ENCODE data around the gene BICRA. TPM values are rescaled to one million over a fixed set of nuclear protein-coding genes. Genes with fewer than 3 reads are reported as not detected.
"Not testable (repeated sequence)": the region's sequence is repeated elsewhere in the genome, so short reads cannot be mapped to it uniquely, and the experiment has no call there.

Gene BICRA
- total RNA-seq, 1 donor from 2014 or later: 12.9 TPM

DNA sequence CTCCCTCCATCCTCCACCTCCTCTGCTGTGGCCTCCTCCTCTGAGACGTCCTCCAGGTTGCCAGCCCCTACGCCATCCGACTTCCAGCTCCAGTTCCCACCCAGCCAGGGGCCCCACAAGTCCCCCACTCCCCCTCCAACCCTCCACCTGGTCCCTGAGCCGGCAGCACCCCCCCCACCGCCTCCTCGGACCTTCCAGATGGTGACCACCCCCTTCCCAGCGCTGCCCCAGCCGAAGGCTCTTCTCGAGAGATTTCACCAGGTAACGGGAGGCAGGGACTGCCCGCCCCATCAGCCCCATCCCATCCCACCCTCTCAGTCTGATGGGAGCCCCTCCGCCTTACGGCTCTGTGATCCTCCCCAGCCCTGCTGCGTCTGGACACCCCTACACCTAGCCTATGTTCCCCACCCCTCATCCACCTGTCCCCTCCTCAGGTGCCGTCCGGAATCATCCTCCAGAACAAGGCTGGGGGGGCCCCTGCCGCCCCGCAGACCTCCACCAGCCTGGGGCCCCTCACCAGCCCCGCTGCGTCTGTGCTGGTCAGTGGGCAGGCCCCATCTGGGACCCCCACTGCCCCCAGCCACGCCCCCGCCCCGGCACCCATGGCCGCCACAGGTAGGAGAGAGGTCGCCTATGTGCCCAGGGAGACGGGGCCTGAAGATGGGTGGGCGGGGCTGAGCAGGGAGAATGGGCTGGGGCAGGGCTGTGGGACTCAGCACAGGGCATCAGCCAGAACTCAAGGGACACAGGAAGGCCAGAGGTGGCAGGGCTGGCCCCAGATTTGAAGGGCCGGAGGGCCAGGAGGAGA is 85.7 kb downstream of the BICRA start:
- no peak for DNase-seq

DNA sequence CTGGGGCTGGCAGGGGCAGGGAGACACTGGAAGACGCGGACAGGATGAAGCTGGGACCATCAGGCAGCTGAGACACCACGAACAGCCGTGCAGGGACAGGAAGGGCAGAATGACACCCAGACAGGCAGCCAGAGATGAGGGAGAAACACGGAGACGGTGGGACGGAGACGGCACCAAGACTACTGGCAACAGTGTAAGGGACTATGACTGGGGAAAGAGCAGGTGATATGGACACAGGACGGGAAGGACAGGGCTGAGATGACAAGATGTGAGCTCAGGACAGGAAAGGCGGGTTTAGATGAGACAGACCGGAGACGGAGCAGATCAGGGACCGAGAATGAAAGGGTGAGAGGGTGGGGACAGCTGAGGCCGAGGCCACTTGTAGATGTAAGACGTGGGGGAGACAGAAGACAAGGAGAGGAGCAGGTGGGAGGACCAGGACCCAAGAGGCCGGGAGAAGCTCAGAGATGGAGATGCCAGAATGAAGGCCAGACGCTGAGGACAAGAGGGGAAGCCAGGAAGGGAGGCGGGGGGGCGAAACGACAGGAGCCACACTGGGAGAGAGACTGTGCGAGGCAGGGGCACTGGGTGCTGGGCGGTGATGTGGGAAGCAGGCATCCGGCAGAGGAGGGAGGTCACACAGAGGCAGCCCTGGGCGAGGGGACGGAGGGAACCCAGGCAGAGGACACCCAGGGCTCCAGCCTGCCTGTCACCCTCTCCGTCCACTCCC is 86.8 kb downstream of the BICRA start:
- DNase-seq: no peak

DNA sequence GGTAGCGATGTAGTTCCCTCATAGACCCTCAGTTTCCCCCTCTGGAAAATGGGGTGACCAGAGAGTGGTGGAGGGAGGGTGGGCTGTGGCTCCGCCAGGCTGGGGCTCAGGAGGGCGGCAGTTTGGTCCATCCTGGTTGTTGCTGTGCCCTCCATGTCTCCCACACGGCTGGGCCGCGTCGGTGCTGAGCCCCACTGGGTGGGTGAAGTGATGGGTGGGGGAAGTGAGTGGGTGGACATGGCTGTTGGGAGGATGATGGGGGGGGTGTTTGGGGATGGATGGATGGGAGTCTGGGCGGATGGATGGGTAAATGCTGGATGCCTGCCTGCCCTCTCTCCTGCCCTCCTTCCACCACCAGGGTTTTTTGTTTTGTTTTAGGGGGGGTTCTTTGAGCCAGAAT is 87.7 kb downstream of the BICRA start:
- no peak for DNase-seq

DNA sequence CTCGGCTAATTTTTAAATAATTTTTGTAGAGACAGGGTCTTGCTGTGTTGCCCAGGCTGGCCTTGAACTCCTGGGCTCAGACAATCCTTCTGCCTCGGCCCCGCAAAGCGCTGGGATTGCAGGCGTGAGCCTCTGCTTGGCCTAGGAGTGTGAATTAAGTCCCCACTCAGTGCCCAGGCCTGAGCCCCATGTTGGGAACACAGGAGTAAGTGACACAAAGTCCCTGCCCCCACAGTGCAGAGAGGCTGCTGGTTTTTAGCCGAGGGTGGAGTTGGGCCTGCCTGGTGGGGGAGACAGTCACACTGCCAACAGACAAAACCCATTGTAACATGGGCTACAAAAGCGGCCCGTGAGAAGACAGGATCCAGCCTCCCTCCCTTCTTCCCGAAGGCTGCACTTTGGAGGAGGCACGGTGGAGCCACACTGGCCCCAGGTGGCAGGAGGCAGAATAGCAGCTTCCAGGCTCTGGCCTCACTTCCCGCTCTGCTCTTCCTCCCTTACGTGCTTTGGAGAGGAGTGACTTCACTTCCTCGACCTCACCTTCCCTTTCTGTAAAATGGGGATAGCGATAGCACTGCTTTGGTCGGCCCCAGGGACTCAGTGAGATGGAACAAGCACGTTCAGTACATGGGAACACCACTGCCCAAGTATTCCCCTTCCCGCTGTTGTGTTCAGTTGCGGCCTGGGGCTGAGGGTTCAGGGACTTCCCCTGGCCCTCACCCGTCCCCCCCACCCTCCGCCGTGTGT is 89.1 kb downstream of the BICRA start:
- peak; percentile 88 for DNase-seq

DNA sequence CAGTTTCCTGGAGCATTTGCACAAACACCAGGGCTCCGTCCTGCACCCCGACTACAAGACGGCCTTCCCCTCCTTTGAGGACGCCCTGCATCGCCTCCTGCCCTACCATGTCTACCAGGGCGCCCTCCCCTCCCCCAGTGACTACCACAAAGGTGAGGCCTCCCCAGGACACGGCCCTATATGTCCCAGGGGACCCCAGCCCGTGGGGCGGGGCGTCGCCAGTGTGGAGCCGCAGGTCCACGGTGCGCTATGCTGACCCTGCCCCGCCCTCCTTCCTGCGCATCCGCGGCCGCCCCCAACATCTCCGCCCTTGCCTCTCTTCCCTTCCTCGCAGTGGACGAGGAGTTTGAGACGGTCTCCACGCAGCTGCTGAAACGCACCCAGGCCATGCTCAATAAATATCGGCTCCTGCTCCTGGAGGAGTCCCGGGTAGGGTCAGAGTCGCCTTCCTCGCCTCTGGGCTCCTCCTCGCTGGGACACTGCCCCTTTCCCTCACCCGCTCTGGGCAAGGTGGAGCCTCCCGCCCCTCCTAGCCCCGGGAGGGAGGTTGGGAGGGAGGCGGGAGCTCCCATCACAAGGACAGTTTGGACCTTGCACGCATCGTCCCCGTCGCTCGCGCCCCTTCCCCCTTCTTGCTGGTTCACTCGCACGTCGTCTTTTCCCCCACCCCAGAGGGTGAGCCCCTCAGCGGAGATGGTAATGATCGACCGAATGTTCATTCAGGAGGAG is 89.9 kb downstream of the BICRA start:
- no peak for DNase-seq

DNA sequence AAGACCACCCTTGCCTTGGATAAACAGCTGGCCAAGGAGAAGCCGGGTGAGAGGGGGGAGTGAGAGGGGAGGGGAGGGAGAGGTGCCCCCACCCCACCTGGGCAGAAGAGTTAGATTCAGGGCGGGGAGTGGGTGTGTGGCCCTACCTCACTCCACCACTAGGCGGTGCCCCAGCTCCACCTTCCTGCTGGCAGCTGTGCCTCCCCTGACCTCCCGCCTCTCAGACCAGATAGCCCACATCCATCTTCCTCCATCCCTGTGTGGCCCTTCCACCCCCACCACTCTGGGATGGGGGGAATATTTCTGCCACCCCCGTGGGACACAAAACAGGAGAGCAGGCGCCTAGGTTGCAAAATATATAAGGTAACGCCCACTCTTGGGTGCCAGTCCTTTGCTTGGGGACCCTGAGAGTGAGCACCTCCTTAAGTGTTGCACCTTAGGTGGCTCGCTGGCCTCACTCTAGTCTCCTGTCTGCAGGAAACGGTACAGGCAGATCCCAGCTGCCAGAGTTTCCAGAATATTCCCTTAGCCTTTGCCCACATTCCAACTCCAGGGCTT is 90.5 kb downstream of the BICRA start:
- DNase-seq: peak; percentile 63

DNA sequence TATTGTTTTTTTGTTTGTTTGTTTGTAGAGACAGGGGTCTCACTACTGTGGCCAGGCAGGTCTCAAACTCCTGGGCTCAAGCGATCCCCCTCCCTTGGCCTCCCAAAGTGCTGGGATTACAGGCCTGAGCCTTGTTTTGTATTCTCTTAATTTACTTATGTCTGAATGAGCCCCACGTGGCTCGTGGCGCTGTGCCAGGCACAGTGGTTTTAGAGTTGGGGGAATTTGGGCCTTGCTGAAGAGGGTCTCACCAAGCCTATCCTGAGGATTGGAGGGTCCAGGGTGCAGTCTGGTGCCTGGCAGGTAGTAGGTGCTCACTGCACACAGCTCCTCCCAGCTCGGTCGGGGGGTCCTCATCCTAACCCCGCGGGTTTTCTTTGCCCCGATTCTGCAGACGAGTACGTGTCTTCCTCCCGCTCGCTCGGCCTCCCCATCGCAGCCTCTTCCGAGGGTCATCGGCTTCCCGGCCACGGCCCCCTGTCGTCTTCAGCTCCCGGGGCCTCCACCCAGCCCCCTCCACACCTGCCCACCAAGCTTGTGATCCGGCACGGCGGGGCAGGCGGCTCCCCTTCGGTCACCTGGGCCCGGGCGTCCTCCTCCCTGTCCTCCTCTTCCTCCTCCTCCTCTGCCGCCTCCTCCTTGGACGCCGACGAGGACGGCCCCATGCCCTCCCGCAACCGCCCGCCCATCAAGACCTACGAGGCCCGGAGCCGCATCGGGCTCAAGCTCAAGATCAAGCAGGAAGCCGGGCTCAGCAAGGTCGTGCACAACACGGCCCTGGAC is 92.2 kb downstream of the BICRA start:
- no peak for DNase-seq

DNA sequence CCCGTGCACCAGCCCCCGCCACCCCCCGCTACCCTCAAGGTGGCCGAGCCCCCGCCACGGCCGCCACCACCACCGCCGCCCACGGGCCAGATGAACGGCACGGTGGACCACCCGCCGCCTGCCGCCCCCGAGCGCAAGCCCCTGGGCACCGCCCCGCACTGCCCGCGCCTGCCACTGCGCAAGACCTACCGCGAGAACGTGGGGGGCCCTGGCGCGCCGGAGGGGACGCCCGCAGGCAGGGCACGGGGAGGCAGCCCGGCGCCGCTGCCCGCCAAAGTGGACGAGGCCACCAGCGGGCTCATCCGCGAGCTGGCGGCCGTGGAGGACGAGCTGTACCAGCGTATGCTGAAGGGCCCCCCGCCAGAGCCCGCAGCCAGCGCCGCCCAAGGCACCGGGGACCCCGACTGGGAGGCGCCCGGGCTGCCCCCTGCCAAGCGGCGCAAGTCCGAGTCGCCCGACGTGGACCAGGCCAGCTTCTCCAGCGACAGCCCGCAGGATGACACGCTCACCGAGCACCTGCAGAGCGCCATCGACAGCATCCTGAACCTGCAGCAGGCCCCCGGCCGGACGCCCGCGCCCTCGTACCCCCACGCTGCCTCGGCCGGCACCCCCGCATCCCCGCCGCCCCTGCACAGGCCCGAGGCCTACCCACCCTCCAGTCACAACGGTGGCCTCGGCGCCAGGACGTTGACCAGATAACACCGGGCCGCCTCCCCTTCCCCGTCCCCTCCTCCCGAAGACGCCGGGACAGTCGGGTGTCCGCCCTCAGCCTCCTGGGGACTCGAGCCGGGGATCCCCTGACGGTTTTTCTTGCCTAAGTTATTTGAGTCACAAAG is 93.0 kb downstream of the BICRA start:
- DNase-seq: no peak

DNA sequence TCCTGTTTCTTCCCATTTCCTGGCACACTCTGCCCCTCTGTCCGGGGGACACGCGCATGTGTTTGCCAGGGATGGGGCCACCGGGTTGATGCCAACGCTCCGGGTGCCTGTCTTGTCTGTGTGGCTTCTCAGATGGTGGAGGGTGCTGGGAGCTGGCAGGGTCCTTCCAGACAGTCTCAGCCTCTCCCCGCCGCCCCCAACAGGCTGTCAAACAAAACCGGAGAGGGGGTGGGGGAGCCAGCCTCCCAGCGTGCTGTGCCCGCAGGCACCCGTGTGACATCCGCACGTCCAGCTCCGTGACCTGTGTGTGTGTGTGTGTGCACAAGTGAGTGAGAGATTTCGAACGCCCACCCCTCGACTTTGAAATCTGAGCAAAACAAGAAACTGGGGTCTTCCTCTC is 93.7 kb downstream of the BICRA start:
- DNase-seq: no peak

DNA sequence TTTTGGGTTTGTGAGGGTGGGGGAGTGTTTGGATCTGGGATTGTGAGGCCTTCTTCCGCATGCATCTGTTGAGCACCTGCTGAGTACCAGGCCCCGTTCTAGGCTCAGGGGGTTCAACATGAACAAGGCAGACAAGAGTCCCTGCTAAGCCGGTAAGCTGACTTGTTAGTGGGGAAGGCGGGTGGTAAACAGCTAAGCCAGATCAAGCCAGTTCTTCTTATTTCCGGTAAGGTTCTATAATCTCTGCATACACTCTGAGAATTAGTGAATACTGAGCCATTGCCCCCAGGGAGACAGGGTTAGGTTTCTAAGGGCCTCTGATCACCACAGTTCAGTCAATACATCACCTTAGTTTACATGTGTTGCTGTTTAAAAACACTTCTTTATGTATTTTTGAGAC is 94.4 kb downstream of the BICRA start:
- DNase-seq: no peak

DNA sequence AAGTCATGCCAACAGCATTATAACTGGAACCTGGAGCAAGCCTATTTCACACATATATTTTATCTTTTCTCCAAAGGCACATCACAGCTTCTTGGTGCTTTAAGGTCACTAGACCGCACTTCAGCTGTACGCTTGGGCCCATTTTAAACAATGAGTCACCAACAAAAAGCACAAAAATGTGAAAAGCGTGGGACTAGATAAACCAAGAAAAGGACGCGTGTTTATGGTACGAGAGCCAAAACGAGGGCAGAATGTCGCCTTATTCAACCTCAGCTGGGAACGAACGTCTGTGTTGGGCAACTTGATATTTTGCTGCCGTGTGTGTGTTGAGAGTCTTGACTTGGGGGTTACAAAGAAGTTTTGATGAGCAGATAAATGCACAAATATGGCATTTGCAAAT is 95.1 kb downstream of the BICRA start:
- no peak for DNase-seq

DNA sequence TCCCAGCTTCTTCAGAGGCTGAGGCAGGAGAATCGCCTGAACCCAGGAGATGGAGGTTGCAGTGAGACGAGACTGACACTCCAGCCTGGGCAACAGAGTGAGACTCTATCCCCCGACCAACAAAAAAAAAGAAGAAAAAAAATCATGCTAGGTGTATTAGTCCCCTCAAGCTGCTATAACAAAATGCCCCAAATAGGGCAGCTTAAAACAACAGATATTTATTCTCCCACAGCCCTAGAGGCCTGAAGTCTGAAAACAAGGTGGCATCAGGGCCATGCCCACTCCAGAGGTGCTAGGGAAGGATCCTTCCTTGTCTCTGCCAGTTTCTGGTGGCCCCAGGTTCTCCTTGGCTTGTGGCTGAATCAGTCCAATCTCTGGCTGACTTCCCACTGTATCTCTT is 95.7 kb downstream of the BICRA start:
- DNase-seq: no peak

DNA sequence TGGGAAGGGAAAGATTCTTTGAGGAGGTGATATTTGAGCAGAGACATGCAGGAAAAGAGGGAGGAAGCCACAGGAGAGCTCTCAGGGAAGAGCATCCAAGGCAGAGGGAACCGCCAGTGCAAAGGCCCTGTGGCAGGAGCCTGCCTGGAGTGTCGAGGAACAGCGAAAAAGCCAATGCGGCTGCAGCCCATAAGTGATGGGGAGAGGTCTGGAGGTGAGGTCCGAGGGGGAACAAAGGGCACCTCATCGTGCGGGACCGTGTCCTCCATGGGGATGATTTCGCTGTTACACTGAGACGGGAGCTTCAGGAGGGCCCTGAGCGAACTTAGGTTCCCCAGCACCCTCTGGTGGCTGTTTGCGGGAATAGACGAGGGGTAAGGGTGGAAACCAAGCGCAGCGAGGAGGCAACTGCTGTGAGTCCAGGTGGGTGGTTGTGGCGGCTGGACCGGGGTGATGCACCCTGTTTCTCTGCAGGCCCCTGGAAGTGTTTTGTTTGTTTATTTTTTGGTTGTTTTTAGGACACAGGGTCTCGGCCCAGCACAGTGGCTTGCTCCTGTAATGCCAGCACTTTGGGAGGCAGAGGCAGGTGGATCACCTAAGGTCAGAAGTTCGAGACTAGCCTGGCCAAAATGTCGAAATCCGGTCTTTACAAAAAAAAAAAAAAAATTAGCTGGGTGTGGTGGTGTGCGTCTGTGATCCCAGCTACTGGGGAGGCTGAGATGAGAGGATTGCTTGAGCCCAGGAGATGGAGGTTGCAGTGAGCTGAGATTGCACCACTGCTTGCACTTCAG is 98.4 kb downstream of the BICRA start:
- DNase-seq: peak; percentile 89

DNA sequence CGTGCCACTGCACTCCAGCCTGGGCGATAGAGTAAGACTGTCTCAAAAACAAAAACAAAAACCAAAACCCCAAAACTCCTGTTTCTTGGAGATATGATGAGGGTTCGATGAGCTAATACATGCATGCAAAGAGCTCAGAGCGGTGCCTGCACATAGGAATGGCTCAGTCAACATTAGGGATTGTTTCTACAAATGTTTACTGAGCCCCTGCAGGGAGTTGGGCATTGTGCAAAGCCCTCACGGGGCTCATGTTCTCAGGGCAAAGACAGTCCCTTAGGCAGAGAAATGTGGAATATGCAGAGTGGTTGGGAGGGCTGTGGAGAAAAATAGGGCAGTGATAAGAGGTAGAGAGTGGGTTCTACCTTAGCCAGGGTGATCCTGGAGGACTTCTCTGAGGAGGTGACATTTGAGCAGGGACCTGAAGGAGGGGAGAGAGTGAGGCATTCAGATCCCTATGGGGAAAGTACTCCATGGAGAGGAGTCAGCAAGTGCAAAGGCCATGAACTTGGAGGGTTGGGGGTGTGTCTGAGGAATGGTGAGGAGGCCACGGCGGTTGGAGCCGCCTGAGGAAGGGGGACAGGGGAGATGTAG is 102.8 kb downstream of the BICRA start:
- DNase-seq: no peak

DNA sequence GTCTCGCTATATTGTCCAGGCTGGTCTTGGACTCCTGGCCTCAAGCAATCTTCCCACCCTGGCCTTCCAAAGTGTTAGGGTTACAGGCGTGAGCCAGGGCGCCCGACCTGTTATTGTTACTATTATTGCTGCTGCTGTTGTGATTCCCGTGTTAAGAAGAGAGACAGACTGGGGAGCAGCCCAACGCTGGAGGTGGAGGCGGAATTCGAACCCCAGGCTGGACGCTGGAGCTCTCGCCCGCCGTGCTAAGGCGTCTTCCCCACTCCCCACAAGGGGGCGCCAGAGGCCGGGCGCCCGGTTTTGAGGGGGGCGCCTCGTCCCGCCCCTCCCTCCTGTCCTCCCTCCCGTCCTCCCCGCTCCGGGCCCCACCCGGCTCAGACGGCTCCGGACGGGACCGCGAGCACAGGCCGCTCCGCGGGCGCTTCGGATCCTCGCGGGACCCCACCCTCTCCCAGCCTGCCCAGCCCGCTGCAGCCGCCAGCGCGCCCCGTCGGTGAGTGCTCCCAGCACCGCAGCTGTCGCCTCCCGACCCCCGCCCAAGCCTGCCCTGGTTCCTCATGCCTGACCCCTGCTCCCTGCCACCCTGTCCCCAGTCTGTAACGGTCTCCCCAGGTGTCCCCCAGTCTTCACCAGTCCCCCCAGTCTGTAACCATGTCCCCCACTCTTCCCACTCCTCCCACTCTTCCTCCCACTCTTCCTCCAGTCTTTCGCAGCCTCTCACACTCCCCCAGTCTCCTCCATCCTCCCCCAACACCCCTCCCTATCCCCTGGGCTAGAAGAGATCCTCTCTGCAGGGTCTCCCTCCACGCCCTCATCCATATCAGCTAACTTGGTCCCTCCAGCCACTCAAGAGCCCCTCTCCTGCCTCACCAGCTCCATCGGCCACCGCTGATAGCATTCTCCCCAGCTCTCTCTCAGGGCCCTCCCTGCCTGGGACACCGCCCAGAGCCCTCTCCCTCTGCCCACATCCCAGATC is 104.4 kb downstream of the BICRA start, which contains the start of gene EHD2:
TSS of gene EHD2 (plus strand) at position 377 of the 976 bp plus-strand sequence. CDS start 3,191 bp downstream, outside the sequence.
- DNase-seq: peak; percentile 81

DNA sequence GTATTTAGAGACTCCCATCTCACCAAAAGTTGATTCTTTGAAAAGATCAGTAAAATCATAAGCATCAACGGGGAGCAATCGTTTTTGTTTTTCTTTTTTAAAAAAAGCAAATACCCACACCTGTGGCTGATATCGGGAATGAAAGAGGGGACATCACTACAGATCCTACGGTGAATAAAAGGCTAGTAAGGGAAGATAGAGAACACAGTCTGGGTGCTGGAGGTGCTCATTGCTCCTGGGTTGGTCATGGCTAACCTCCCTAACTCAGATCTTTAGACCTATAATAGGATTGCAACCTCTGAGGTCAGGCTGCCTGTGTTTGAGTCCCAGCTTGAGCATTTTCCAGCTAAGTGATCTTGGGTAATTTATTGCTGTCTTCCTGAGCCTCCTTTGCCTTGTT is 105.4 kb downstream of the BICRA start:
- peak; percentile 29 for DNase-seq

DNA sequence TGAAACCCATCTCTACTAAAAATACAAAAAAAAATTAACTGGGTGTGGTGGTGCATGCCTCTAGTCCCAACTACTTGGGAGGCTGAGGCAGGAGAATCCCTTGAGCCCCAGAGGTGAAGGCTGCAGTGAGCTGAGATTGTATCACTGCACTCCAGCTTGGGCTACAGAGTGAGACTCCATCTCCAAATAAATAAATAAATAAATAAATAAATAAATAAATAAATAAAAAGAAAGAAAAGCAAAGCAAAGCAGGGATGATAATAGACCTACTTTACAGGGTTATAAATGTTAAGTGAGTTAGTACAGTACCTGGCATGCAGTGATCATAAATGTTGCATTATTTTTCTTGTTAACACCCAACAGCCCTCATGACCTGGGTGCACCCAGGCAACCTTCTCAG is 105.9 kb downstream of the BICRA start:
- not testable (repeated sequence) for DNase-seq

Data from dermis blood vessel endothelial cell (primary cell).